ENCODE measurements around the gene MPPED2.

- TF ChIP-seq, protein P1, sequence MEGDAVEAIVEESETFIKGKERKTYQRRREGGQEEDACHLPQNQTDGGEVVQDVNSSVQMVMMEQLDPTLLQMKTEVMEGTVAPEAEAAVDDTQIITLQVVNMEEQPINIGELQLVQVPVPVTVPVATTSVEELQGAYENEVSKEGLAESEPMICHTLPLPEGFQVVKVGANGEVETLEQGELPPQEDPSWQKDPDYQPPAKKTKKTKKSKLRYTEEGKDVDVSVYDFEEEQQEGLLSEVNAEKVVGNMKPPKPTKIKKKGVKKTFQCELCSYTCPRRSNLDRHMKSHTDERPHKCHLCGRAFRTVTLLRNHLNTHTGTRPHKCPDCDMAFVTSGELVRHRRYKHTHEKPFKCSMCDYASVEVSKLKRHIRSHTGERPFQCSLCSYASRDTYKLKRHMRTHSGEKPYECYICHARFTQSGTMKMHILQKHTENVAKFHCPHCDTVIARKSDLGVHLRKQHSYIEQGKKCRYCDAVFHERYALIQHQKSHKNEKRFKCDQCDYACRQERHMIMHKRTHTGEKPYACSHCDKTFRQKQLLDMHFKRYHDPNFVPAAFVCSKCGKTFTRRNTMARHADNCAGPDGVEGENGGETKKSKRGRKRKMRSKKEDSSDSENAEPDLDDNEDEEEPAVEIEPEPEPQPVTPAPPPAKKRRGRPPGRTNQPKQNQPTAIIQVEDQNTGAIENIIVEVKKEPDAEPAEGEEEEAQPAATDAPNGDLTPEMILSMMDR (IDR thresholded peaks at IDR 0.05; ENCODE audit: borderline replicate concordance, extremely low read depth, low read length, poor library complexity, severe bottlenecking) = no peak
- no peak for TF ChIP-seq EZH2 (IDR thresholded peaks at IDR 0.05; ENCODE audit: borderline replicate concordance, low read depth, low read length, severe bottlenecking)
Measured at GRCh38 chr11:30447058-30447640, 139.0 kb downstream of the MPPED2 start.

All from DND-41 (cell line).